ENCODE results near the gene RNF141.

The RNF141 gene

GRCh38 chr11:10528121-10528520 lies 12.9 kb downstream of the RNF141 start:
- Histone ChIP-seq H3K4me3 (peak overlapping the region; percentile 55), H3K9ac (ENCODE audit: insufficient read length) (peak overlapping the region; percentile 46), H3K36me3 (ENCODE audit: insufficient read depth, low read length) (peaks cover 87% of the 10 kb centered on the region), H3K9me3 (ENCODE audit: low read depth, low read length) (no peaks in the 10 kb centered on the region), H3K27ac (peak overlapping the region; percentile 91)
- TF ChIP-seq EZH2 (IDR thresholded peaks at IDR 0.05) (no peak), FOXP2 (optimal IDR thresholded peaks at IDR 0.05; ENCODE audit: control extremely low read depth, extremely low read length, insufficient read depth) (no peak), POLR2AphosphoS5 (IDR thresholded peaks at IDR 0.05; ENCODE audit: borderline replicate concordance, low read depth, low read length) (no peak)
- no peak for DNase-seq (ENCODE audit: low read depth, low spot score)

DNA sequence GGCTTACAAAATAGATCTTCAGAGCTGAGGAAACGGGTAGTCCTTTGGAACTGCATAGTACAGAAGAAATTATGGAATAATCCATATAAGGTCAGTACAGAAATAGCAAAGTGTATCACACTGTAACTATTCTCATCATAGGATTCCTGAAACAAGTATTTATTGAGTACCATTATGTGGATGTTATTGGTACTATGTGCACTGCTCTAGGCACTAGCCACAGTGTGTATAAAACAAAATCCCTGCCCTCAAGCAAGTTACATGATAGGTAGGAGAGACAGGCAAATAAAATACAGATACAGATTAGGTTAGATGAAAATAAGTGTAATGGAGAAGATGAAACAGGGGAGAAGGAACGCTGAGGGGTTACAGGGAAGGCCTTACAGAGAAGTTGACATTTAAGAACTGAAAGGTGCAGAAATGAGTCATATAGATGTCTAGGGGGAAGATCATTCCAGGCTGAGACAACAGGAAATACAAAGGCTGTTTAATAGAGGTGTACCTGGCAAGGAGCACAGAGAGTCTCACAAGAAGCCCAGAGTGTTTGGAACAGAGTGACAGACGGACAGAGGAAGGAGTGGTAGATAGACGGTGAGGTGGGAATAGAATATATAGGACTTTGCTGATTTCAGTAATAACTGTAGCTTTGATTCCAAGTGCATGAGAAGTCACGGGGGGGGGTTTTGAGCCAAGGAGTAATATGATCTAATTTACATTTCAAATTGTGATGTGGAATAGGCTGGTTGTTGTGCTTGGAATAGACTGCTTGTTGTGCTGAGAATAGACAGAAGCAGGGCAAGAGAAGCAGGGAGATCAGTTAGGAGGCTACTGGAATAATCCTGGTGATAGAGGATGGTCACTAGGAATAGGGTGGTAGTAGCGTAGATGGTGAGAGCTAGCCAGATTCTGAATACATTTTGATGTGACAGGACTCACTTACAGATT lies 13.7 kb downstream of the RNF141 start:
- no peak overlapping the region for H3K9ac ChIP-seq (ENCODE audit: insufficient read length)
- peak overlapping the region; percentile 91 for H3K27ac ChIP-seq
- H3K9me3 ChIP-seq (ENCODE audit: low read depth, low read length): no peaks in the 10 kb centered on the region
- no peak for DNase-seq (ENCODE audit: low read depth, low spot score)
- peaks cover 88% of the 10 kb centered on the region for H3K36me3 ChIP-seq (ENCODE audit: insufficient read depth, low read length)
- TF ChIP-seq EZH2 (IDR thresholded peaks at IDR 0.05): no peak
- no peak for TF ChIP-seq FOXP2 (optimal IDR thresholded peaks at IDR 0.05; ENCODE audit: control extremely low read depth, extremely low read length, insufficient read depth)
- TF ChIP-seq POLR2AphosphoS5 (IDR thresholded peaks at IDR 0.05; ENCODE audit: borderline replicate concordance, low read depth, low read length): no peak
- 0 out of 2 replicates have a peak overlapping the region, but pooled peaks have one; percentile 13 for H3K4me3 ChIP-seq

GRCh38 chr11:10524471-10524870 lies 16.5 kb downstream of the RNF141 start:
- Histone ChIP-seq H3K36me3 (ENCODE audit: insufficient read depth, low read length) (peaks cover 88% of the 10 kb centered on the region), H3K27ac (no peak overlapping the region), H3K9me3 (ENCODE audit: low read depth, low read length) (no peaks in the 10 kb centered on the region), H3K9ac (ENCODE audit: insufficient read length) (no peak overlapping the region), H3K4me3 (no peak overlapping the region)
- DNase-seq (ENCODE audit: low read depth, low spot score): no peak
- TF ChIP-seq POLR2AphosphoS5 (IDR thresholded peaks at IDR 0.05; ENCODE audit: borderline replicate concordance, low read depth, low read length): no peak
- no peak for TF ChIP-seq EZH2 (IDR thresholded peaks at IDR 0.05)
- TF ChIP-seq FOXP2 (optimal IDR thresholded peaks at IDR 0.05; ENCODE audit: control extremely low read depth, extremely low read length, insufficient read depth): no peak

DNA sequence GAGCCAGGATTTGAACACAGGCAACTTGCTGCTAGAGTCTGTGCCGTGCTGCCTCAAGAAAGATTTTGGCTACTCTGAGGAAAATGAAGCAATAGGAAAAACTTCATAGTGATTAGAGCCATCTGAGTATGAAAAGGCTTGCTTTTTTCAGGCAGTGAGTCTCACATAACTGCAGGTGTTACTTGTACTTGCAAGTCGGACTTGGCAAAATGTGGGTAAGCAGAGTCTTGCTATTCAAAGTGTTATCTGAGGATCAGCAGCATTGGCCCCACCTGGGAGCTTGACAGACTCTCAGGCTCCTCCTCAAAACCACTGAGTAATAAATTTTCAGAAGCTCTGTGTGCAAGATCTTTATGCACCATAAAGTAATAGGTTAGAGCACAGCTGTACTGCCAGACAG lies 18.1 kb downstream of the RNF141 start:
- no peak for DNase-seq (ENCODE audit: low read depth, low spot score)
- no peak overlapping the region for H3K27ac ChIP-seq
- no peaks in the 10 kb centered on the region for H3K9me3 ChIP-seq (ENCODE audit: low read depth, low read length)
- no peak overlapping the region for H3K9ac ChIP-seq (ENCODE audit: insufficient read length)
- TF ChIP-seq EZH2 (IDR thresholded peaks at IDR 0.05): no peak
- no peak for TF ChIP-seq POLR2AphosphoS5 (IDR thresholded peaks at IDR 0.05; ENCODE audit: borderline replicate concordance, low read depth, low read length)
- TF ChIP-seq FOXP2 (optimal IDR thresholded peaks at IDR 0.05; ENCODE audit: control extremely low read depth, extremely low read length, insufficient read depth): no peak
- H3K36me3 ChIP-seq (ENCODE audit: insufficient read depth, low read length): peaks cover 92% of the 10 kb centered on the region
- H3K4me3 ChIP-seq: no peak overlapping the region

DNA sequence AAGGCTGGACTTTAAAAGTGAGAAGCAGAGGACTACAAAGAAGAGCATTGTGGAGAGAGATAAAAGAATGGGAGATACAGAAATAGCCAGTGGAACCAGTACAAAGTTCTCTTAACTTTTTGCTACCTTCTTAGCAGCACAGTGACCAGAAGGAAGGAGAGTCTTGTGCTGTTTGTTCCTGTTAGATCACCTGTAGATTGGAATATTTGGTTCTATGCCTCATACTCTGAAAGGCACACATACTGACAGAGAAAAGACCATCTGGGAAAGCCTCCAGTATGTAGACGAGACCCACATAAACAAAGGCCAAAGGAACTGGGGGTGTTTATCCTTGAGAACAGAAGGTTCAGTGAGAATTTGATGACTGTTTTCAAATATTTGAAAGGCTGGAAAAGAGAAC lies 18.7 kb downstream of the RNF141 start:
- Histone ChIP-seq H3K36me3 (ENCODE audit: insufficient read depth, low read length) (peaks cover 89% of the 10 kb centered on the region), H3K9me3 (ENCODE audit: low read depth, low read length) (no peaks in the 10 kb centered on the region), H3K27ac (no peak overlapping the region), H3K9ac (ENCODE audit: insufficient read length) (no peak overlapping the region), H3K4me3 (no peak overlapping the region)
- no peak for DNase-seq (ENCODE audit: low read depth, low spot score)
- TF ChIP-seq POLR2AphosphoS5 (IDR thresholded peaks at IDR 0.05; ENCODE audit: borderline replicate concordance, low read depth, low read length): no peak

GRCh38 chr11:10520562-10520961 lies 20.4 kb downstream of the RNF141 start:
- no peak overlapping the region for H3K27ac ChIP-seq
- H3K4me3 ChIP-seq: no peak overlapping the region
- no peak for DNase-seq (ENCODE audit: low read depth, low spot score)
- H3K9ac ChIP-seq (ENCODE audit: insufficient read length): no peak overlapping the region
- H3K9me3 ChIP-seq (ENCODE audit: low read depth, low read length): no peaks in the 10 kb centered on the region
- no peak for TF ChIP-seq POLR2AphosphoS5 (IDR thresholded peaks at IDR 0.05; ENCODE audit: borderline replicate concordance, low read depth, low read length)
- peaks cover 82% of the 10 kb centered on the region for H3K36me3 ChIP-seq (ENCODE audit: insufficient read depth, low read length)

- H3K9ac ChIP-seq (ENCODE audit: insufficient read length): no peak overlapping the region
- H3K9me3 ChIP-seq (ENCODE audit: low read depth, low read length): no peaks in the 10 kb centered on the region
- H3K36me3 ChIP-seq (ENCODE audit: insufficient read depth, low read length): peaks cover 78% of the 10 kb centered on the region
- DNase-seq (ENCODE audit: low read depth, low spot score): no peak
- TF ChIP-seq FOXP2 (optimal IDR thresholded peaks at IDR 0.05; ENCODE audit: control extremely low read depth, extremely low read length, insufficient read depth) (no peak), POLR2AphosphoS5 (IDR thresholded peaks at IDR 0.05; ENCODE audit: borderline replicate concordance, low read depth, low read length) (no peak), EZH2 (IDR thresholded peaks at IDR 0.05) (no peak)
- no peak overlapping the region for H3K27ac ChIP-seq
- H3K4me3 ChIP-seq: no peak overlapping the region
Measured at GRCh38 chr11:10519630-10520029, 21.4 kb downstream of the RNF141 start.

DNA sequence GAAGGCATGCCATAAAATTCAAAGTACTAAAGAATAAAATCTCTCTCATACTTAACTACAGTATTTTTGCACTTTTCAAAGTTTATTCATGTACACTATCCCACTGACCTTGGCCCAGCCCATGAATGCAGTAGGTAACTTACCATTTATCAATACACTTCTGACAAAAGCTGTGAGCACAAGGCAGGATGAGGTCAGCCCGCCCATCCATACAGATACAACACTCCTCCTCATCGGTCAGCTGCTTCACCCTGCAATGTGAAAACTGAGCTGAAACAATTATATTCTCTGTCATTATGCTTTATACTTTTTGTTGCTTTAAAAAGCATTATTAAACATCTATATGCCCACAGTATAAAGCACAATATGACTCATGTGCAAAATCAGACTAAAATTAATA lies 22.1 kb downstream of the RNF141 start:
- peaks cover 73% of the 10 kb centered on the region for H3K36me3 ChIP-seq (ENCODE audit: insufficient read depth, low read length)
- TF ChIP-seq POLR2AphosphoS5 (IDR thresholded peaks at IDR 0.05; ENCODE audit: borderline replicate concordance, low read depth, low read length) (no peak), EZH2 (IDR thresholded peaks at IDR 0.05) (no peak), FOXP2 (optimal IDR thresholded peaks at IDR 0.05; ENCODE audit: control extremely low read depth, extremely low read length, insufficient read depth) (no peak)
- no peak for DNase-seq (ENCODE audit: low read depth, low spot score)
- no peak overlapping the region for H3K4me3 ChIP-seq
- H3K27ac ChIP-seq: no peak overlapping the region
- no peak overlapping the region for H3K9ac ChIP-seq (ENCODE audit: insufficient read length)
- H3K9me3 ChIP-seq (ENCODE audit: low read depth, low read length): no peaks in the 10 kb centered on the region

Data from SK-N-MC (cell line).